Measurements from ENCODE around the gene RBBP8.

Gene RBBP8

DNA sequence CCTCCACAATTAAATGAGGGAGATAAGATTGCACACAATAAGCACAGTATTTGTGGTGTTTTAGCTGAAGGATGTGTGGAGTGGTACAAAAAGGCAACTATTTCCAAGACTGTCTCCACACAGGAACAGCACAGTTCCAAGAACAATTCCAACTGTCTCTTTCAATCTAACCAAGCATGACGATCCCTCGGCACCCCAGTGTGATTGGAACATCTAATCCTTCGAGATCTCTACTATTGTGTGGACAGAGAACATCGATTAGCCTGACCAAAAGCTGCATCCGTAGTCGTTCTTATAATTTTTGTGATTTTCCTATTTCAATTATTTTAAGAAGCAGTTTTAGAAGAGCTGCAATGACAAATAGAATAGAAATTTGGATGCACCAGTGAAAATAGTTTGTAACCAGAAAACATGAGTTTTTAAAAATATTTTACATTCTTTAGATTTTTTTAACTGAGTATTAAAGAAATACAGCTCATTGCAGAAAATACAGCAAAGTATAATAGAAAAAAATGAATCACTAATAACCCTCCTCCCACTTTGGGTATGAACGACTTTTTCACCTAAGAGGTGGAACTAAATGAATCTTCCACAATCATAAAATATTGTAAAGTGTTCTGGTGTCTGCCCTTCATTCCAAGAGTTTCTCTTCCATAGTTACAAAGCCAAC lies 125.8 kb downstream of the RBBP8 start:
- H3K4me1 ChIP-seq, result peaks cover 0 to 18% (median 0%) of the 10 kb centered on the region in 10 experiments; a peak in 7 of 20 replicates
- H3K4me2 ChIP-seq, result no peak overlapping the region
- H3K27ac ChIP-seq, result no peak overlapping the region
- no peaks in the 10 kb centered on the region for H3K27me3 ChIP-seq
- H3K9me3 ChIP-seq (replicated peaks in 1 of 11), result peaks cover 17 to 28% (median 24%) of the 10 kb centered on the region in 11 experiments
- no peak overlapping the region for H3K4me3 ChIP-seq
- TF ChIP-seq Cebpa-rat (IDR thresholded peaks at IDR 0.05), result no peak
- H3K9ac ChIP-seq, result no peak overlapping the region
- H3K36me3 ChIP-seq, result no peaks in the 10 kb centered on the region
- no peaks in the 10 kb centered on the region for H4K20me1 ChIP-seq

DNA sequence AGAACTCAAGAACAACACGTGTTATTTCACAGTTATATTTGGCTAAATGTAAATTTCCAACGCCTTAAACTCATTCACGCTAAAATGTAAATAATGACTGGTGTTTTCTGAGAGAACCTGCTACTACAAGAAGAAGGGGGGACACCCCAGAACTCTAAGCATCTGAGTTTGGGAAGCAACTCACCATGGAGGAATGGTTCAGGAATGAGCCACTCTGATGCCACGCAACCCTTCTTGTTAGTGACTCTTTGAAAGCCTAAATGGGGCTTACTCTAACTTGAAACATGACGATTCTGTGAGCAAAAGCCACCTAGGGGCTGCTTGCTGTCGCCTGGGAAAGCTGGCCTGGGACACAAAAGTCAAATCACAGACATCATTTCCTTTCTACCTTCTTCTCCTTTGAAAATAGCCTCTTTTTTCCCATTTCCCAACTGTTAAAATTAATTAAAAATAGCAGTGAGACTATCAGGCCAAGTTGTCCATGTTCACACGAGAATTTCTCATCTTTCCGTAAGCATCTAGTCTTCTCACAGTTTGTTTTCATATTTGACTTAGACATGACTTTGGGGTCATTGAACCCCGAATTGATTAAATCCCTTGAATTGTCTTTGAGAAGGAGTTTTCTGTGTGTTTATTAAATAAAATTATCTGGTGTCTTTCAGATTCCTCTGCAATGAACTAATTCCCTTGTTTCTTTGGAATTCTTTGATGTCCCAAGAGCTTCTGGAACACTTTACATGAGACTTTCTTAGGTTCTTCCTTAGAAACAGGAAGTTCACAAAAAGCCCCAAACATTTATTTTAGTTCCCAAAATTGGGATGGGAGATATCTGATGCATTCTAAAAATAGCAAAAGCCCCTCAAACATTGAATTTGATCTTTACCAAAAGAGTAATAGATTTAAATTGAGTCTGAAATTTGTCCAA lies 126.7 kb downstream of the RBBP8 start:
- Histone ChIP-seq H4K20me1 (no peaks in the 10 kb centered on the region), H3K4me2 (peak overlapping the region in 2 of 11 experiments; percentile 12 to 17; a peak in 2 of 22 replicates), H3K4me3 (no peak overlapping the region), H3K9ac (no peak overlapping the region), H3K27me3 (no peaks in the 10 kb centered on the region), H3K27ac (no peak overlapping the region), H3K4me1 (peaks cover 0 to 11% (median 0%) of the 10 kb centered on the region in 10 experiments; a peak in 6 of 20 replicates), H3K36me3 (no peaks in the 10 kb centered on the region), H3K9me3 (replicated peaks in 1 of 11) (peaks cover 21 to 36% (median 32%) of the 10 kb centered on the region in 11 experiments)
- TF ChIP-seq Cebpa-rat (IDR thresholded peaks at IDR 0.05), result no peak

DNA sequence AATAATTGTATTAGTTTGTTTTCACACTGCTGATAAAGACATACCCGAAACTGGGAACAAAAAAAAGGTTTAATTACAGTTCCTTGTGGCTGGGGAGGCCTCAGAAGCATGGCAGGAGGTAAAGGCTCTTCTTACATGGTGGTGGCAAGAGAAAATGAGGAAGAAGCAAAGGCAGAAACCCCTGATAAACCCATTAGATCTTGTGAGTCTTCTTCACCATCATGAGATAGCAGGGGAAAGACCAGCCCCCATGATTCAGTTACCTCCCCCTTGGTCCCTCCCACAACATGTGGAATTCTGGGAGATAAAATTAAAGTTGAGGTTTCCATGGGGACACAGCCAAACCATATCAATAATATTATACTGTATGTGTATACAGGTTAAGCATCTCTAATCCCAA lies 128.9 kb downstream of the RBBP8 start:
- no peak overlapping the region for H3K27ac ChIP-seq

DNA sequence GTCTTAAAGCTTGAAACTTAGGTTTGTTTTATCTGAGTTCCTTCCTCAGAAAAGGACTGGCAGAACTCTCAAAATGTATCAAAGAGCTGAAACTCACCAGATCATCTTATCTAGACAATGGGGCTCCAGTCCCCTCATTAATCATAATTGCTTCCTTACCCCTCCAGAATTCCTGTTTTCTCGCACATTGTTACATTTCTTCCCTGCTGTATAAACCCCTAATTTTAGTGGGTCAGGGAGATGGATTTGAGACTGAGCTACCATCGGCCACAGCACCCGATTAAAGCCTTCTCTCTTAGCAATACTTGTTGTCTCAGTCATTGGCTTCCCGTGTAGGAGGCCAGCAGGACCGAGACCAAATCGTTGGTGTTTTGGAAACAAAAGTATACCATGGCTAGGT lies 130.4 kb downstream of the RBBP8 start:
- peaks cover 8 to 23% (median 19%) of the 10 kb centered on the region in 10 experiments; a peak in 17 of 20 replicates for H3K4me1 ChIP-seq
- H3K27ac ChIP-seq, result no peak overlapping the region
- peaks cover 21 to 47% (median 32%) of the 10 kb centered on the region in 11 experiments for H3K9me3 ChIP-seq (replicated peaks in 1 of 11)
- H3K36me3 ChIP-seq, result no peaks in the 10 kb centered on the region
- TF ChIP-seq Cebpa-rat (IDR thresholded peaks at IDR 0.05), result no peak
- H3K9ac ChIP-seq, result no peak overlapping the region
- no peaks in the 10 kb centered on the region for H3K27me3 ChIP-seq
- no peaks in the 10 kb centered on the region for H4K20me1 ChIP-seq
- no peak overlapping the region for H3K4me2 ChIP-seq
- H3K4me3 ChIP-seq, result no peak overlapping the region

More for the DNA sequence above, 128.9 kb downstream of the RBBP8 start:
- no peaks in the 10 kb centered on the region for H4K20me1 ChIP-seq
- peaks cover 21 to 43% (median 32%) of the 10 kb centered on the region in 11 experiments for H3K9me3 ChIP-seq (replicated peaks in 1 of 11)
- H3K9ac ChIP-seq, result no peak overlapping the region
- H3K4me3 ChIP-seq, result no peak overlapping the region
- H3K27me3 ChIP-seq, result no peaks in the 10 kb centered on the region
- TF ChIP-seq Cebpa-rat (IDR thresholded peaks at IDR 0.05), result no peak
- peaks cover 0 to 11% (median 4%) of the 10 kb centered on the region in 10 experiments; a peak in 16 of 20 replicates for H3K4me1 ChIP-seq
- H3K36me3 ChIP-seq, result no peaks in the 10 kb centered on the region
- 0 out of 22 replicates have a peak overlapping the region, but pooled peaks of 1 of the 11 experiments have one; percentile 16 for H3K4me2 ChIP-seq

DNA sequence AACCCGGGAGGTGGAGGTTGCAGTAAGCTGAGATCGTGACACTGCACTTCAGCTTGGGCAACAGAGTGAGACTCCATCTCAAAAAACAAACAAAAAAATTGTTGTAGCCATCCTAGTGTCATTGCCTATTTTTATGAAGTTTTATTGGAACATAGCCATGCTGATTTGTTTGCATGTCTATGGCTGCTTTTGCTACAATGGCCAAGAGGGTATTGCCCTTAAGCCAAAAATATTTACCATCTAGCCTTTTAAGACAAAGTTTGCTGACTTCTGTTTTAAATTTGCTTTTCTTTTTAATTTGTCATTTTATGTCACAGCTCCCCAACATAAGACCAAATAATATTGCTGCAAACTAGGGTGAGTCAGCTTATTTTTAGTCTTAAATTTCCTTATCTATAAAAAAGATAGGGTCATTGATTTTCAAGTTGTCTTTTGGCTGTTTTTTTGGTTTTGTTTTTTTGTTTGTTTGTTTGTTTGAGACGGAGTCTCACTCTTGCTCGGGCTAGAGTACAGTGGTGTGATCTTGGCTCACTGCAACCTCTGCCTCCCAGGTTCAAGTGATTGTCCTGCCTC lies 132.2 kb downstream of the RBBP8 start:
- no peak overlapping the region for H3K9ac ChIP-seq
- peaks cover 21 to 47% (median 32%) of the 10 kb centered on the region in 11 experiments for H3K9me3 ChIP-seq (replicated peaks in 1 of 11)
- peaks cover 21 to 38% (median 32%) of the 10 kb centered on the region in 10 experiments for H3K4me1 ChIP-seq
- no peak overlapping the region for H3K4me3 ChIP-seq
- H3K4me2 ChIP-seq, result no peak overlapping the region
- no peaks in the 10 kb centered on the region for H3K36me3 ChIP-seq
- no peak overlapping the region for H3K27ac ChIP-seq
- no peak for TF ChIP-seq Cebpa-rat (IDR thresholded peaks at IDR 0.05)
- peaks cover 0 to 5% (median 0%) of the 10 kb centered on the region in 11 experiments; a peak in 1 of 22 replicates for H3K27me3 ChIP-seq
- H4K20me1 ChIP-seq, result no peaks in the 10 kb centered on the region

DNA sequence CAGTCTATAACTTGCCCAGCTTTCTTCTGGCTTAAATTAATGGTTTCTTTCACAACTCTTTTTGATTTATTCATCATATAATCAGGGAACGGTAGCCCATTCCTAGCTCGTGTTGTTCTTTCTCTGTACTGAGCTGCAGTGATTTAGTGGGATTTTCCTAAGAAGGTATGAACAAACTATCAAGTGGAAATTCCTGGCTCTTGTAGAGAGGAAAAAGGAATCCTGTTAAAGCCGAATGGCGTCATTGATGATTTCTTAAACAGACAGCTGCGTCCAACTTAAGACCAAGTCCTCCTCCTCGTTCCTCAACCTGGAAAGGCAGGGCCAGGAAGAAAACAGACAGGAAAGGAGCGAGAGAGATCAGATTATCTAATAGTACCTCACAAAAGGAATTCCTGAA lies 132.9 kb downstream of the RBBP8 start:
- H3K27me3 ChIP-seq, result peaks cover 0 to 7% (median 0%) of the 10 kb centered on the region in 11 experiments; a peak in 1 of 22 replicates
- no peak overlapping the region for H3K4me2 ChIP-seq
- H3K36me3 ChIP-seq, result no peaks in the 10 kb centered on the region
- H3K27ac ChIP-seq, result no peak overlapping the region
- H3K4me3 ChIP-seq, result no peak overlapping the region
- H4K20me1 ChIP-seq, result no peaks in the 10 kb centered on the region
- peaks cover 28 to 46% (median 38%) of the 10 kb centered on the region in 10 experiments for H3K4me1 ChIP-seq
- TF ChIP-seq Cebpa-rat (IDR thresholded peaks at IDR 0.05), result no peak
- H3K9me3 ChIP-seq (replicated peaks in 1 of 11), result peaks cover 21 to 46% (median 31%) of the 10 kb centered on the region in 11 experiments
- no peak overlapping the region for H3K9ac ChIP-seq

DNA sequence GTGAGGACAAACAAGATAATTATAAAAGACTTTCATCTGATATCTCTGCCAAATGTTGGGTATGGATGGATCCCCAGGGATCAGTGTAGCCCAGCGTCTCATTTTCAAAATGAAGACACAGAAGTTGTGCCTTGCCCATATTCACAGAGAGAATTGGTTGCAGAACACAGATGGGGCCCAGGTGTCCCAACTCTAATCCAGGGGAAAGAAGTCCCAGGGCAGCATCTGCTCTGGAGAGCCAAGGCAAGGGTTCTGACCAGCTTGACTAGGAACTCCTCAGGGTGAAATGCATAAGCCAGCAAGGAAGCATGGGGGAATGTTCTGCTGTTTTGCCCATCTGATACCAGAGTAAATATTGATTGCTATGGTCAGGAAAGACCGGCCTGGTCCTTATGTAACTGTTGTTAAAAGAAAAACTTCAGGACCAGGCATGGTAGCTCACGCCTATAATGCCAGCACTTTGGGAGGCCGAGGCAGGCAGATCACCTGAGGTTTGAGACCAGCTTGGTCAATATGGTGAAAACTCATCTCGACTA lies 133.4 kb downstream of the RBBP8 start:
- peaks cover 21 to 41% (median 29%) of the 10 kb centered on the region in 11 experiments for H3K9me3 ChIP-seq (replicated peaks in 1 of 11)
- H3K27me3 ChIP-seq, result peaks cover 0 to 7% (median 0%) of the 10 kb centered on the region in 11 experiments; a peak in 1 of 22 replicates
- H3K4me2 ChIP-seq, result peak overlapping the region in 4 of 11 experiments; percentile 29 to 91 (median 86); a peak in 2 of 22 replicates
- H3K4me3 ChIP-seq, result no peak overlapping the region
- no peaks in the 10 kb centered on the region for H4K20me1 ChIP-seq
- TF ChIP-seq Cebpa-rat (IDR thresholded peaks at IDR 0.05), result no peak
- no peak overlapping the region for H3K9ac ChIP-seq
- H3K4me1 ChIP-seq, result peaks cover 33 to 51% (median 43%) of the 10 kb centered on the region in 10 experiments
- H3K27ac ChIP-seq, result no peak overlapping the region
- no peaks in the 10 kb centered on the region for H3K36me3 ChIP-seq

DNA sequence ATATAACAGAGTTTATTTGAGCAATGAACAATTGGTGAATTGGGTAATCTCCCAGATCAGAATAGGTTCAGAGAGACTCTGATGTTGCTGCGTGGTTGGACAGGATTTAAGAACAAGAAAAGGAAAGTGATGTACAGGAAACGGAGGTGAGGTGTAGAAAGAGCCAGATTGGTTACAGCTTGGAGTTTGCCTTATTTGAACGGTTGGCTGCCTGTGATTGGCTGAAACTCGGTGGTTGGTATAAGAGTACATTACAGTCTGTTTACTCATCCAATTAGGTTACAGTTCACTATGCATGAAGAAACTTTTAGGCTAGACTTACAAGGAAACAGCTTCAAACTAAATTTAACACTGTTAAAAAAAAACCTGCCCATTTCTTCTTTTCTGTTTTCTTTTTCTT lies 134.1 kb downstream of the RBBP8 start:
- Histone ChIP-seq H3K36me3 (no peaks in the 10 kb centered on the region), H3K9me3 (replicated peaks in 1 of 11) (peaks cover 20 to 35% (median 24%) of the 10 kb centered on the region in 11 experiments), H3K4me1 (peaks cover 40 to 58% (median 50%) of the 10 kb centered on the region in 10 experiments), H3K9ac (no peak overlapping the region), H3K27ac (no peak overlapping the region; a peak in 1 of 22 replicates), H4K20me1 (no peaks in the 10 kb centered on the region), H3K4me3 (no peak overlapping the region), H3K4me2 (peak overlapping the region in 8 of 11 experiments; percentile 7 to 91 (median 86); a peak in 7 of 22 replicates), H3K27me3 (peaks cover 0 to 7% (median 0%) of the 10 kb centered on the region in 11 experiments; a peak in 1 of 22 replicates)
- no peak for TF ChIP-seq Cebpa-rat (IDR thresholded peaks at IDR 0.05)

Data from BLaER1 treated with 17β-estradiol and CSF1 and Interleukin-3, amounts not matched to agents 10 nM and 100 nM (cell line).